ENCODE results near the gene STRIP1. TPM values are rescaled to one million over a fixed set of nuclear protein-coding genes. Genes with fewer than 3 reads are reported as not detected.

The STRIP1 gene
- total RNA-seq, 2 donors from 2014 or later, result 64.9 to 66.1 TPM

- Mint-ChIP-seq H3K4me1 (peaks cover 63% of the 10 kb centered on the region), H3K27me3 (ENCODE audit: insufficient read depth) (no peaks in the 10 kb centered on the region), H3K4me3 (peak overlapping the region; percentile 56), H3K27ac (peak overlapping the region; percentile 98), H3K36me3 (ENCODE audit: low read depth) (peaks cover 1% of the 10 kb centered on the region), H3K9me3 (no peaks in the 10 kb centered on the region)
- peaks cover 41% of the 10 kb centered on the region for H3K4me1 ChIP-seq (ENCODE audit: control insufficient read depth, insufficient read depth, low read length)
- no peaks in the 10 kb centered on the region for H3K27me3 ChIP-seq (ENCODE audit: control insufficient read depth, insufficient read depth, low read length, poor library complexity, severe bottlenecking)
- no peaks in the 10 kb centered on the region for H3K9me3 ChIP-seq (ENCODE audit: control insufficient read depth, low read length)
- DNase-seq, result peak; percentile 87
- no peak for TF ChIP-seq CTCF (conservative IDR thresholded peaks at IDR 0.05)
- H3K9ac ChIP-seq (ENCODE audit: extremely low read depth, low read length, poor library complexity, severe bottlenecking), result peak overlapping the region; percentile 79
- peak overlapping the region; percentile 77 for H3K4me3 ChIP-seq (ENCODE audit: low read length)
- peak overlapping the region; percentile 84 for H3K27ac ChIP-seq (ENCODE audit: low read depth, low read length)
- WGBS, 2 experiments (ENCODE audit: insufficient coverage in 1 of 2, insufficient read length in 1 of 2), result 11 to 20% methylated on average over 1 to 8 of the region's 8 CpGs
- H3K36me3 ChIP-seq (ENCODE audit: control insufficient read depth, insufficient read depth, low read length), result peaks cover 6% of the 10 kb centered on the region
Observed at GRCh38 chr1:110003747-110004428, 30.5 kb upstream of the STRIP1 start.

- peaks cover 42% of the 10 kb centered on the region for H3K4me1 ChIP-seq (ENCODE audit: control insufficient read depth, insufficient read depth, low read length)
- H3K4me1 Mint-ChIP-seq, result peaks cover 69% of the 10 kb centered on the region
- H3K9me3 ChIP-seq (ENCODE audit: control insufficient read depth, low read length), result no peaks in the 10 kb centered on the region
- peaks cover 8% of the 10 kb centered on the region for H3K36me3 Mint-ChIP-seq (ENCODE audit: low read depth)
- peak overlapping the region; percentile 98 for H3K27ac Mint-ChIP-seq
- peak overlapping the region; percentile 77 for H3K4me3 ChIP-seq (ENCODE audit: low read length)
- H3K9me3 Mint-ChIP-seq, result no peaks in the 10 kb centered on the region
- no peaks in the 10 kb centered on the region for H3K27me3 ChIP-seq (ENCODE audit: control insufficient read depth, insufficient read depth, low read length, poor library complexity, severe bottlenecking)
- TF ChIP-seq CTCF (conservative IDR thresholded peaks at IDR 0.05), result no peak
- peaks cover 13% of the 10 kb centered on the region for H3K36me3 ChIP-seq (ENCODE audit: control insufficient read depth, insufficient read depth, low read length)
- peak overlapping the region; percentile 84 for H3K27ac ChIP-seq (ENCODE audit: low read depth, low read length)
- peak; percentile 53 for DNase-seq
- no peaks in the 10 kb centered on the region for H3K27me3 Mint-ChIP-seq (ENCODE audit: insufficient read depth)
- peak overlapping the region; percentile 56 for H3K4me3 Mint-ChIP-seq
- WGBS, 2 experiments (ENCODE audit: insufficient coverage in 1 of 2, insufficient read length in 1 of 2), result 42% methylated on average over 1 of the region's 1 CpG; no CpG with 5 or more reads in 1 of the 2 experiments
- H3K9ac ChIP-seq (ENCODE audit: extremely low read depth, low read length, poor library complexity, severe bottlenecking), result peak overlapping the region; percentile 79
Observed at GRCh38 chr1:110004583-110004982, 29.8 kb upstream of the STRIP1 start.

- Histone ChIP-seq H3K9me3 (ENCODE audit: control insufficient read depth, low read length) (no peaks in the 10 kb centered on the region), H3K9ac (ENCODE audit: extremely low read depth, low read length, poor library complexity, severe bottlenecking) (no peak overlapping the region), H3K4me3 (ENCODE audit: low read length) (peak overlapping the region; percentile 77), H3K27me3 (ENCODE audit: control insufficient read depth, insufficient read depth, low read length, poor library complexity, severe bottlenecking) (no peaks in the 10 kb centered on the region), H3K4me1 (ENCODE audit: control insufficient read depth, insufficient read depth, low read length) (peaks cover 45% of the 10 kb centered on the region), H3K36me3 (ENCODE audit: control insufficient read depth, insufficient read depth, low read length) (peaks cover 27% of the 10 kb centered on the region), H3K27ac (ENCODE audit: low read depth, low read length) (no peak overlapping the region)
- Mint-ChIP-seq H3K36me3 (ENCODE audit: low read depth) (peaks cover 9% of the 10 kb centered on the region), H3K4me1 (peaks cover 71% of the 10 kb centered on the region), H3K27ac (no peak overlapping the region), H3K27me3 (ENCODE audit: insufficient read depth) (no peaks in the 10 kb centered on the region), H3K4me3 (no peak overlapping the region), H3K9me3 (no peaks in the 10 kb centered on the region)
- no peak for TF ChIP-seq CTCF (conservative IDR thresholded peaks at IDR 0.05)
- no peak for DNase-seq
Observed at GRCh38 chr1:110005971-110006370, 28.5 kb upstream of the STRIP1 start.

Data from endodermal cell (in vitro differentiated cells).